GM12874 (cell line): ENCODE results near the gene ANKRD63.

ENCODE experiments used
- TF ChIP-seq, protein P1 (sequence below): IDR thresholded peaks from 2 replicates; pipeline ENCODE4 v1.5.1; 2011; ENCODE audit warnings: low read depth, mild to moderate bottlenecking, control low read depth, low read length, moderate library complexity; ENCODE audit not compliant: insufficient read depth

Gene ANKRD63

DNA sequence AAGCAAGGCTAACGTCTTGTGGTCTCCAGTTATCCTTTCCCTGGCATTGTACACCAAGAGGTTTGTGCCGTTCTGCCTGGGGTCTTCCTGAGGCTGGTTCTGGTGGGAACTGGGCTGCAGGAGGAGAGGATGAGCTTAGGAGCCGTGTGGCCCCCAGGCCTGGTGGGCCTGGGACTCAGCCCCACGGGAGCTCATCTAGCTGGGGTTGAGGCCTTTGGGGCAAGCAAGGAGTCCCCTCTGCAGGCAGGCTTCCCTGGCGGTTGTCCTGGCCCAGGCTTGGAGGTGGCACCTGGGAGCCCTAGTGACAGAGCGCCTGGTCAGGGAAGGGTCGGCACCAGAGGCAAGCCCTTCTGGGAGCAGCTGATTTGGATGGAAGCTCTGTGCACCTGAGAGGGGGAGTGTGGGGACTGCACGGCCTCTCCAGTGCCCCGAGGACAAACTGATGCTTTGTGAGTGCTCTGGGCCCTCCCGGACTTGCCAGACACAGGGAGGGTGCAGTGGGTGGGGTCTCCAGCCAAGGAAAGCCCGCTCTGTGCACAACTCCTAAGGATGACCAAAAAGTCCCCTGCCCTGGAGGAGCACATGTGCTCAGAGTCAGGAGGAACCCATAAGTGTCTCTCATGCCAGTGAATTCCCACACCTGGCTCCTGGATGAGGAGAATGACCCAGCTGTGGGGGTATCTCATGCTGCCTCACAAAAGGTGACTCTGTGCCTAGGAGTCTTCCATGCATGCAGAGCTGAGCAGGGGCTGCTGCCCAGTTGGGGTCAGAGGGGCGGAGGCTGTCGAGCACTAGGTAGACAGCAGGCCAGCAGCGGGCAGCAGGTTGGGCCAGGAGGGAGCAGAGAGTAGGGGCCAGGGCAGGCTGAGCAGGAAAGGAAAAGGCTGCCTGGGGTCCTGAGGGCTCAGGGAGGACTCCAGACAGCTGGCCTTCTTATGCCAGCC lies 41.3 kb downstream of the ANKRD63 start:
- TF ChIP-seq, protein P1, sequence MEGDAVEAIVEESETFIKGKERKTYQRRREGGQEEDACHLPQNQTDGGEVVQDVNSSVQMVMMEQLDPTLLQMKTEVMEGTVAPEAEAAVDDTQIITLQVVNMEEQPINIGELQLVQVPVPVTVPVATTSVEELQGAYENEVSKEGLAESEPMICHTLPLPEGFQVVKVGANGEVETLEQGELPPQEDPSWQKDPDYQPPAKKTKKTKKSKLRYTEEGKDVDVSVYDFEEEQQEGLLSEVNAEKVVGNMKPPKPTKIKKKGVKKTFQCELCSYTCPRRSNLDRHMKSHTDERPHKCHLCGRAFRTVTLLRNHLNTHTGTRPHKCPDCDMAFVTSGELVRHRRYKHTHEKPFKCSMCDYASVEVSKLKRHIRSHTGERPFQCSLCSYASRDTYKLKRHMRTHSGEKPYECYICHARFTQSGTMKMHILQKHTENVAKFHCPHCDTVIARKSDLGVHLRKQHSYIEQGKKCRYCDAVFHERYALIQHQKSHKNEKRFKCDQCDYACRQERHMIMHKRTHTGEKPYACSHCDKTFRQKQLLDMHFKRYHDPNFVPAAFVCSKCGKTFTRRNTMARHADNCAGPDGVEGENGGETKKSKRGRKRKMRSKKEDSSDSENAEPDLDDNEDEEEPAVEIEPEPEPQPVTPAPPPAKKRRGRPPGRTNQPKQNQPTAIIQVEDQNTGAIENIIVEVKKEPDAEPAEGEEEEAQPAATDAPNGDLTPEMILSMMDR = no peak

DNA sequence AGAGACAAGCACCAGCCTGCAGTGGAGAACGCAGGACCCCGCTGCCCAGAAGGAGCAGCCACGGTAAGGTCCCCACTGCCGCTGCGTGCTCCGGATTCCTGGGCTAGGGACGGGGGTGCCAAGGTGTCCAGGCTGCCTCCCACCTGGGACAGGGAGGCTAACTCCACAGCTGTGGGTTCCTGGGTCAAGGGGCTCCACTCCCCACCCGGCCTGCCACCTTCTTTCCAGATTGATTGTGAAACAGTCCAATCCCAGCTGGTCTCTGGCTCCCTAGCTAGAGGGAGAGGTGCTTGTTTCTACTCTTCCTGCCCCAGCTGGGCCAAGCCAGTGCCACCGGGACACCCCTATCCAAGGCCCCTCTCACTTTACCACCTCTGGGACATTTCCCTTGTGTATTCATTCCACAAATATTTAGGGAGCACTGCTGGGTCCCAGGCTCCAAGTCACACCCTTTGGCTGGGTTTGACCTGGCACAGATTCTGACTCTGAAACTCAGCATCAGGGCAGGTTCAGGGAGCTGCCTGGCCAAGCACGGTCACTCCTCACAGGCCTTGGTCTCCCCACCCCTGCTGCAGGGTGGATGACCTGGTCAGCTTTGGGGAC lies 42.1 kb downstream of the ANKRD63 start:
- TF ChIP-seq, protein P1 = no peak

DNA sequence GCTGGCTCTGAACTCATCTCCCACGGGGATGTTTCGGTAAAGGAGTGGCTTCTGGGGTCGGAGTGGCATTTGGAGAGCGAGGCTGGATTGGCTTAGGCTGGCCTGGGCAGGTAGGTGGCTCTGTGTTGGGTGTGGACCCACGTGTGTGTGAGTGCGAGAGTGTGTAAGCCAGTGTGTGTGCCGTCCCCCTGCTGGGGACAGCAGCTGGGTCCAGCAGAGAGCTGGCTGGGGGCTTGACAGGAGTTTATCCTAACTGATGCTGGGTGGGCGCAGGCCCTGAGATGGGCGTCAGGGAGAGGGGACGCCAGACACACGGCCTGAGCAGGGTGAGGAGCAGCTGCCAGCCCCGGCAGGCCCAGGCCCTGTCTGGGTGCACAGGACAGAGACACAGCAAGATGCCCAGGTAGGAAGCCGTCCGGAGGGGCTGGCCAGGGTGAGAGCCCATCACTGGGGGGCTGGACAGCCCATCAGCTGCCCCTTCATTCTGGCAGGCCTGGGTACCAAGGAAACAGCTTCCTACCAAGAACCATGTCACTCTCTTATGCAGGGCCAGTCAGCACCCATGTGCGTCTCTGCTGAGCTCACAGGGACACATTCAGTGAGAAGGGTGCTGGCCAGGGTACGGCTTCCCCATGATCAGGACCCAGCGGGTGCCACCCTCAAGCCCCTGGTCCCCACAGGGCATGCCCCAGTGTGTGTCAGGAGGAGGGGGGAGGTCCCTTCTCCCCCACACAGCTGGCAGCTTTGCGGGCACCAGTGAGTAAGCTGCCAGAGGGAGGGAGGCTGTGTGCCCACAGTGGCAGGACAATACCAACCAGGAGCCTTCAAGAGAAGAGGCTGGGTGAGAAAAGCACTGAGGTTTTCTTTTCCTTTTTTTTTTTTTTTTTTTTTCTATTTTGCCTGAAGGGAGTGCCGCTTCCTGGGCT lies 42.9 kb downstream of the ANKRD63 start:
- TF ChIP-seq, protein P1 = no peak

DNA sequence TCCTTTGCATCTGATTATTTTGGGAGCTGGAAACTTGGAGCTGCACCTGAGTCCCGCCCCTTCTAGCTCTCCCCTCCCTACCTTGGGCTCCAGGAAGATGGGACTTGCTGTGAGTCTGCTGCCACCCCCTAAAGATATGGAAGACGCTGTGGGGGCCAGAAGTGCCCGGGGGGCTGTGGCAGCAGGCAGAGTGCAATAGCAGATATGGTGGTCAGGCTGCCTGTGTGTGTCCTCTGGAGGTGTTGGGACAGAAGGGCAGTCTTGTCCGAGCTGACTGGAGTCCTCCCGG lies 43.5 kb downstream of the ANKRD63 start:
- TF ChIP-seq, protein P1 = no peak

DNA sequence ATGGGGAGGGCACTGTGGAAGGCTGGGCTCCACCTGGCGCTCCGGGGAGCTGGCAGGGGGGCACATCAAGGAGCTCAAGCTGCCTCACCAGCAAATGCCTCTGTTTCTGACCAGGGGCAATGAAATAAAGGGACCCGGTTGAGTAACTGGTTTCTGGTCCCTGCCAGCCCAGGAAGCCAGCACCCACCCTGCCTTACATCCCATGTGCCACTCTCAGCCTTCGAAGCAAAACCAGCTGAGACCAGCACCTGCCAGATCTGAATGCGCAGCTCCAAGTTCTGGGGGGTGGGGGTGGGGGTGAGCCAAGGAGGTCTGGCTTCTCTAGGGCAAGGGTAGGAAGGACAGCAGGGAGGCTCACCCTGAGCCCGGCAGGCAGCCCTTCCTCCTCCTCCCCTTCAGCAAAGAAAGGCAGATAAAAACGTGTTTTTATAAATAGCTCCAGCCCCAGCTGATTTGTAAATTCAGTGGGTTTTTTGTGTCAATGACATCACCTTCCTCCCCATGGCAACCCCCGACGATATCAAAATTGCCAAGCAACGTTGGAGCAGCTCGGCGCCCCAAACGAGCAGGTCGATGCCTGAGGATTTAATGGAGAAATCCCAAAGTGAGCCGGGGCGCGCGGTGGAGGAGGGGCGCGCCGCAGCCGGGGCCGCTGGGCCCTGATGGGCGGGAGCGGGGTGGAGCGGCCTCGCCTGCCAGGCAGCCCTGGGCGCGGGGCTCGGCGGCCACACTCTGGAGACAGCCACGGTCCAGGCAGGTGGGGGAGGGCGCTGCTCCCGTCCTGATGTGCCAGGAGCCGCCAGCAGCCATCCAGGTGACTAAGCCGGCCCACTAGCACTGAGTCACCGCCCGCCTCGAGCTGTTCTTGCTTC lies 44.1 kb downstream of the ANKRD63 start, which contains the start of gene PAK6:
Gene PAK6, plus strand, starts transcription at position 532 of the 872 bp plus-strand sequence. CDS start 25,723 bp downstream, outside the sequence.
- TF ChIP-seq, protein P1 = no peak

DNA sequence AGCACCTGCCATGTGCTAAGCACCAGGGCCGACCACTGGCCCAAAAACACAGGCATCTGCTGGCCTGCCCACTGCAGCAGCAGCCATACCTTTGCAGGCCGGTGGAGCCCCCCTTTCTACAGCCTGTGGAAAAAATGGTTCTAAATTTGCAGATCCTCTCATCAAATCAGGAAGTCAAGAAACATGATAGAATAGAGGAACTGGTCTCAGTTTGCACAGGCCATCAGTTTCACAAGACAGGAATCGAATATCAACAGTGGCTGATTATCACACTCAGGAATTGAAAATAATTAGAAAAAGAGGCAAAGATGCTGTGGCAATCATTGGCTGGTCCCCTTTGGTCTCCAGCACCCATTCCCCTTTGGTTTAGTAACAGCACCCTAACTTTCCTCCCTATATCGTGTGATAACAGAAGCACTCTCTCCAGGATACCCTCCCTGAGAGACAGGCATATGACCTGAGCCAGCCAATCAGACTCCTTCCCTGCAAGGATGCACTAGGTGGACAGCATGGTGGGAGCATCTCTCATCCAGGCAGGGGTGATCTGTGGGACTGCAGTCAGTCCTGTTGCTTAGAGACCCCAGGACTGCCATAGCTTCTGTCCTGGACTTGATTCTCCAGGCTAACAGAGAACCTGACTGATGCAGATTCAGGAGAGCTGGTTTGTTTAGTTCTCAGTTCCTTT lies 47.5 kb downstream of the ANKRD63 start:
- TF ChIP-seq, protein P1 = no peak
